Fibroblast of lung (primary cell): ENCODE data around the gene SFTA2. TPM values are rescaled to one million over a fixed set of nuclear protein-coding genes. Genes with fewer than 3 reads are reported as not detected.

Experiments used
- DNase-seq, 2 donors: peaks; one replicate each; pipeline versions ENCODE4 v3.0.0 to v3.0.0-alpha.2; 2010; ENCODE audit warnings: low read depth in 2 of 2
- H2AFZ ChIP-seq: 2 replicates; pipeline ENCODE4 v1.5.1; 2012; ENCODE audit warnings: low read length, control low read depth, inconsistent platforms
- H3K27ac ChIP-seq: 2 replicates; pipeline ENCODE4 v1.5.1; 2011; ENCODE audit warnings: low read length, control low read depth; ENCODE audit not compliant: insufficient read depth
- H3K27me3 ChIP-seq: 2 replicates; pipeline ENCODE4 v1.5.1; 2011; ENCODE audit warnings: mild to moderate bottlenecking, low read length; ENCODE audit not compliant: control insufficient read depth, insufficient read depth
- H3K36me3 ChIP-seq: 2 replicates; pipeline ENCODE4 v1.5.1; 2011; ENCODE audit warnings: low read length; ENCODE audit not compliant: control insufficient read depth, insufficient read depth
- H3K4me1 ChIP-seq: 2 replicates; pipeline ENCODE4 v1.5.1; 2011; ENCODE audit warnings: low read length; ENCODE audit not compliant: control insufficient read depth, insufficient read depth; ENCODE audit errors: extremely low read depth
- H3K4me2 ChIP-seq: 2 replicates; pipeline ENCODE4 v1.5.1; 2011; ENCODE audit warnings: low read length, control low read depth; ENCODE audit not compliant: insufficient read depth; ENCODE audit errors: extremely low read depth
- H3K4me3 ChIP-seq, 4 experiments: fragments of 200-600 bp in 1 of 4; sonication (generic) in 1 of 4; replicated peaks in 1 of 4; 2 replicates each; pipeline ENCODE4 v1.5.1; 2011 to 2016; ENCODE audit warnings: low read length in 4 of 4, low read depth in 3 of 4, mild to moderate bottlenecking in 3 of 4, control low read depth in 2 of 4, inconsistent platforms in 1 of 4, mixed read lengths in 1 of 4; ENCODE audit not compliant: insufficient read depth in 1 of 4; ENCODE audit errors: control extremely low read depth in 1 of 4
- H3K79me2 ChIP-seq: 2 replicates; pipeline ENCODE4 v1.5.1; 2012; ENCODE audit warnings: mild to moderate bottlenecking, low read length, inconsistent platforms; ENCODE audit not compliant: control insufficient read depth, insufficient read depth
- H3K9ac ChIP-seq: 2 replicates; pipeline ENCODE4 v1.5.1; 2011; ENCODE audit warnings: mild to moderate bottlenecking, low read length, control low read depth; ENCODE audit not compliant: insufficient read depth
- H3K9me3 ChIP-seq: 2 replicates; pipeline ENCODE4 v1.5.1; 2012; ENCODE audit warnings: low read depth, low read length; ENCODE audit not compliant: control insufficient read depth, insufficient read depth
- H4K20me1 ChIP-seq: 2 replicates; pipeline ENCODE4 v1.5.1; 2011; ENCODE audit warnings: low read length; ENCODE audit not compliant: control insufficient read depth, insufficient read depth; ENCODE audit errors: extremely low read depth
- EZH2 ChIP-seq: IDR thresholded peaks from 2 replicates; pipeline ENCODE4 v1.5.1; 2012; ENCODE audit warnings: low read length, control low read depth, mild to moderate bottlenecking; ENCODE audit errors: missing control alignments
- polyA plus RNA-seq, 2 donors: library from polyadenylated mRNA; depleted of rRNA in 1 of 2; stranded (reverse) in 1 of 2; unstranded in 1 of 2; fragments of >200 nt; gene quantifications; 2 replicates each; pipeline ENCODE4 v1.2.1, GENCODE V29; 2011 to 2012; ENCODE audit warnings: missing spikeins in 1 of 2
- total RNA-seq: library from RNA; depleted of rRNA; stranded (reverse); fragments of >200 nt; gene quantifications from 2 replicates; pipeline ENCODE4 v1.2.1, GENCODE V29; 2014
- TF ChIP-seq, protein P1 (sequence below), 2 donors: IDR thresholded peaks in 1 of 2; conservative IDR thresholded peaks in 1 of 2; 1 replicate in 1 of 2; 2 replicates in 1 of 2; pipeline ENCODE4 v1.5.1; 2011 to 2012; ENCODE audit warnings: low read length in 2 of 2, control low read depth in 1 of 2, inconsistent platforms in 1 of 2, low read depth in 1 of 2, mild to moderate bottlenecking in 1 of 2

Gene SFTA2
- total and polyA plus RNA-seq, 2 donors (not counting 1 experiment from before 2014, with no cell fraction given) = not detected

GRCh38 chr6:30937265-30937664 lies 5.3 kb upstream of the SFTA2 start:
- DNase-seq = no peak
- H3K27me3 ChIP-seq = peaks cover 18% of the 10 kb centered on the region
- no peaks in the 10 kb centered on the region for H3K79me2 ChIP-seq
- no peak overlapping the region for H3K9ac ChIP-seq
- no peak overlapping the region for H3K4me2 ChIP-seq
- H3K4me3 ChIP-seq = no peak overlapping the region
- no peaks in the 10 kb centered on the region for H4K20me1 ChIP-seq
- H2AFZ ChIP-seq = no peak overlapping the region
- TF ChIP-seq, protein P1, sequence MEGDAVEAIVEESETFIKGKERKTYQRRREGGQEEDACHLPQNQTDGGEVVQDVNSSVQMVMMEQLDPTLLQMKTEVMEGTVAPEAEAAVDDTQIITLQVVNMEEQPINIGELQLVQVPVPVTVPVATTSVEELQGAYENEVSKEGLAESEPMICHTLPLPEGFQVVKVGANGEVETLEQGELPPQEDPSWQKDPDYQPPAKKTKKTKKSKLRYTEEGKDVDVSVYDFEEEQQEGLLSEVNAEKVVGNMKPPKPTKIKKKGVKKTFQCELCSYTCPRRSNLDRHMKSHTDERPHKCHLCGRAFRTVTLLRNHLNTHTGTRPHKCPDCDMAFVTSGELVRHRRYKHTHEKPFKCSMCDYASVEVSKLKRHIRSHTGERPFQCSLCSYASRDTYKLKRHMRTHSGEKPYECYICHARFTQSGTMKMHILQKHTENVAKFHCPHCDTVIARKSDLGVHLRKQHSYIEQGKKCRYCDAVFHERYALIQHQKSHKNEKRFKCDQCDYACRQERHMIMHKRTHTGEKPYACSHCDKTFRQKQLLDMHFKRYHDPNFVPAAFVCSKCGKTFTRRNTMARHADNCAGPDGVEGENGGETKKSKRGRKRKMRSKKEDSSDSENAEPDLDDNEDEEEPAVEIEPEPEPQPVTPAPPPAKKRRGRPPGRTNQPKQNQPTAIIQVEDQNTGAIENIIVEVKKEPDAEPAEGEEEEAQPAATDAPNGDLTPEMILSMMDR (conservative IDR thresholded peaks at IDR 0.05 in 1 of 2, IDR thresholded peaks at IDR 0.05 in 1 of 2; ENCODE audit: low read depth in 1 of 2, low read length in 2 of 2) = no peak
- TF ChIP-seq EZH2 = no peak
- H3K36me3 ChIP-seq = no peaks in the 10 kb centered on the region
- H3K9me3 ChIP-seq = no peaks in the 10 kb centered on the region
- H3K4me1 ChIP-seq = peaks cover 1% of the 10 kb centered on the region
- H3K27ac ChIP-seq = no peak overlapping the region

GRCh38 chr6:30935018-30935417 lies 3.0 kb upstream of the SFTA2 start:
- Histone ChIP-seq H3K9me3 (no peaks in the 10 kb centered on the region), H3K79me2 (no peaks in the 10 kb centered on the region), H3K4me2 (no peak overlapping the region), H4K20me1 (no peaks in the 10 kb centered on the region), H3K27ac (no peak overlapping the region), H2AFZ (no peak overlapping the region), H3K36me3 (no peaks in the 10 kb centered on the region), H3K4me3 (no peak overlapping the region), H3K4me1 (no peaks in the 10 kb centered on the region), H3K9ac (no peak overlapping the region), H3K27me3 (peaks cover 21% of the 10 kb centered on the region)
- peak in 1 of 2 donors; percentile 5 for DNase-seq
- no peak for TF ChIP-seq EZH2
- TF ChIP-seq, protein P1 (conservative IDR thresholded peaks at IDR 0.05 in 1 of 2, IDR thresholded peaks at IDR 0.05 in 1 of 2; ENCODE audit: low read depth in 1 of 2, low read length in 2 of 2) = no peak

DNA sequence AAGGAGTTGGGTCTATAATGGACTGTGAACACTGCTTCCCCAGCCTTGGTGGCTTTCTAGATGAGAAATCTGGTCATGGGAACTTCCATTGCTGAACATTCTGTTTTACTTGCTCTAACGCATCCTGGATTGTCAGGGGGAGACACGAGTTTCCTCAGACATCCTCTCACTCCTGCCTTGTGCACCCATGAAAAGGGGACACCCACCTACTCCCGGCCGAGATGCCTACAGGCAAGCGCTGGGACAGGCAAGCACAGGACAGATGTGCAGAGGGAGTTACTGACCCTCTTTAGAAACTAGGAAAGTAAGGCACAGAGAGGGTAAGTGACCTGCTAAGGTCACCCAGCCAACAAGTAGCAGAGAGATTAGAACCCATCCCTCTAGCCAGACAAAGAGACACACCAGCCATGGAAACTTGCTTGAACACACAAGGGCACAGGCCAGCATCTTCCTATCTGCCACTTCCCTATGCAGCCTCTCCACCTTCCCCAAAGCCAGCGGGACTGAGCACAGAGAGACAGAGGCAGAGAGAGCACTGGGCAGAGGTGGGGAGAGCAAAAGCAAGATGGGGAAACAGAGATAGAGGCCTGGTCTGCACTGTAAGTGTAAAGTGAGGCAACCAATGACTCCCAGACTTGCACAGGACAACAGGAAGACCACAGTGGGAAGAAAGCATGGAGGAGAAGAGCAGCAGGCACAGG lies 845 bp upstream of the SFTA2 start:
- H3K4me1 ChIP-seq = no peaks in the 10 kb centered on the region
- no peaks in the 10 kb centered on the region for H3K79me2 ChIP-seq
- no peaks in the 10 kb centered on the region for H3K9me3 ChIP-seq
- no peak overlapping the region for H3K9ac ChIP-seq
- H4K20me1 ChIP-seq = no peaks in the 10 kb centered on the region
- H3K4me2 ChIP-seq = no peak overlapping the region
- H3K36me3 ChIP-seq = no peaks in the 10 kb centered on the region
- no peak overlapping the region for H3K27ac ChIP-seq
- no peak overlapping the region for H3K4me3 ChIP-seq
- TF ChIP-seq EZH2 = no peak
- H3K27me3 ChIP-seq = peaks cover 20% of the 10 kb centered on the region
- H2AFZ ChIP-seq = no peak overlapping the region
- DNase-seq = no peak
